Measurements from ENCODE around the gene SLC25A14.

SLC25A14 gene

GRCh38 chrX:130339408-130340222, at the start of gene SLC25A14:
Gene SLC25A14 (plus strand): TSS chrX:130339919. CDS start chrX:130340279, 360 bp downstream.
- TF ChIP-seq CTCF (IDR thresholded peaks at IDR 0.05; ENCODE audit: low read depth, low read length) = no peak
- DNase-seq (ENCODE audit: extremely low read depth, low read depth) = peak; percentile 18

DNA sequence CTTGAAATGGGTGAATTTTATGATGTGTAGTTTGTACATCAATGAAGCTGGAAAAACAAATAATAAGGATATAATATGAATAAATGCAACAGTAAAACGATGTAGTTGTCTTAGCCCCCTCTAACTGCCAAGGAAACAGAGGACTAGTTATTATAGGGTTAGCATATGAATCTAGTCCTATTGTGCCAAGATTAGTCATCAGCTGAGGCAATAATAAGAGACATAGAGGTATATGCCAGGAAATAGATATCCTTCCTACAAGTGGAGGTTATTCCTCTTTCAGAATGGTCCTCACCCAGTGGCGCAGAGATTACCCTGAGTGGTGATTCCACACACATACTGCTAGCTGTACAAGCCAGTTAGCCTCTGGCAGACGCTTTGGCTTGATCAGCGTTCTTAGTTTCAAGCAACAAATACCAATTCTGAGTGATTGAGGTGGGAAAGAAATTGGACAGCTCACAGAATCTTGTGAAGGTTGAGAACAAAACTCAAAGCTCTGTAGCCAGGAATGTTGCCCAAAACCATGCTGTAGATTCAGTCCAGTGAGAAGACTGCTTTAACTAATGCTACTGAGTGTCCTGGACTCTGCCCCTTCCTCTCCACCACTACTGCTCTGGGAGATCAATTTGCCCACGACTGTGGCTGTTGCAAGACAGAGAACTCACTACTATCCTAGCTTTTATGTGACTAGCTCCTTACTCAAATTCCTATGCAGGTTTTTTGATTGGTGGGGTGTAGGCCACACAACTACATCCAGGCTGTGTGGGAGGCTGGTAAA, 44.0 kb upstream of the SLC25A14 start:
- no peak for TF ChIP-seq CTCF (IDR thresholded peaks at IDR 0.05; ENCODE audit: low read depth, low read length)
- no peak for DNase-seq (ENCODE audit: extremely low read depth, low read depth)

GRCh38 chrX:130296297-130296678, 43.4 kb upstream of the SLC25A14 start:
- no peak for DNase-seq (ENCODE audit: extremely low read depth, low read depth)
- no peak for TF ChIP-seq CTCF (IDR thresholded peaks at IDR 0.05; ENCODE audit: low read depth, low read length)

DNA sequence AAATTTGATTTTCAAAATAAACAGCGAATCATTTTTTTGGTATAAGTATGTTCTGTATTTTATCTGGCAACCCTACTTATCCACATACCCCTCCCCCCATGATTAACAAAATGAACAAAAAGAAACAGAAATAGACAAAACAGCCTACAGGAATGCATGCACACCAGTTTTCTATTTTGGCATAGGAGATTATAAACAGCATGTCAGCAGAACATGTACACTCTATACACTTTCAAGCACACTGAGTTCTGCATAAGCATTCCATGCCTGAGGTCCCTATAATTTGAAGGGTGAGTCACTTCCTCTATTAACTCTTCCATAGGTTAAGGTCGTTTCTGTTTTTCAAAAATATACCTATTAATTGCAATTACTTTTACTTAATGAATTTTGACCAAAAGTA, 43.0 kb upstream of the SLC25A14 start:
- TF ChIP-seq CTCF (IDR thresholded peaks at IDR 0.05; ENCODE audit: low read depth, low read length) = no peak
- DNase-seq (ENCODE audit: extremely low read depth, low read depth) = no peak

DNA sequence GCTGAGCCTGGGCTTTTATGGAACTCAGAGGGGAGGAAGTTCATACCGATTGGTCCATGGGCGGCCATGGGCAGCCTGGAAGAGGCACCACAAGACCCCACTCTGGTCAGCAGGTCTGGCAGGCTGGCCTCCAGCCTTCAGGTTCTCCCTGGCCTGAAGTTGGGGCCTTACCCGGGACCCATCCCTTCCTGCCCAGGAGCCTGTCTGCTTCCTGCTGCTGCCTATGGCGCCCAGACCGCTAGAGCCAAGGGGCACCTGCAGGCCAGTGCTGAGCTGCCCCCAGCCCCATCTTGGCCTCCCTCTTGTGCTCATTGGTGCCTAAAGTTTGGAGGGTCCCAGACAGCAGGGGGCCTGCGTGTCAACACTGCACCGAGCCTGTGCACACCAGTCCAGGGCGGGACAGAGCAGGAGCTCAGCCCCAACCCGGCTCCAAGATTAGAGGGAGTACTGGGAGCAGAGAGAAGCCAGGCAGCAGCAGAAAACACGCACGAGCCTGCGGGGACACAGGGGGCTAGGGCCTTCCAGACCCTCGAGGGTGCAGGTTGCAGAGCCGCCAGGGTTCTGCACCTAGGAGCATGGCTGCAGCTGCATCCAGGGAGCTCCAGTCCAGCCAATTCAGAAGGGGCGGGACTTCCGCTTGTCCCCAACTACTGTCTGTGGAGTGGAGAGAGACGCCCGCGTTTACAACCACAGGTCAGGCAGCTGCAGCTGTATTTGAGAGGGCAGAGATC, 40.3 kb upstream of the SLC25A14 start:
- DNase-seq (ENCODE audit: extremely low read depth, low read depth) = no peak
- no peak for TF ChIP-seq CTCF (IDR thresholded peaks at IDR 0.05; ENCODE audit: low read depth, low read length)

DNA sequence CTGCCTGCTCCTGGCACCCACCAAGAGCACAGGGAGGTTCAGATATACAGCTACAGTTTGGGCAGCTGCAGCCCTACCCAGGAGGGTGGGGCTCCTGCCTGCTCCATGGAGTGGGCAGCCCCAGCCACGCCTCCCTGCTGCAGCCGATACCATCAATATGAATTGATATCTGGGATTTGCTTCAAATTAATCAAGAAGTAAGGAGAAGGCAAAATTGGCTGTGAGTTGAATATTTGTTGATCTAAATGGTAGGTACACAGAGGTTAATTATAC, 39.8 kb upstream of the SLC25A14 start:
- no peak for TF ChIP-seq CTCF (IDR thresholded peaks at IDR 0.05; ENCODE audit: low read depth, low read length)
- DNase-seq (ENCODE audit: extremely low read depth, low read depth) = no peak

DNA sequence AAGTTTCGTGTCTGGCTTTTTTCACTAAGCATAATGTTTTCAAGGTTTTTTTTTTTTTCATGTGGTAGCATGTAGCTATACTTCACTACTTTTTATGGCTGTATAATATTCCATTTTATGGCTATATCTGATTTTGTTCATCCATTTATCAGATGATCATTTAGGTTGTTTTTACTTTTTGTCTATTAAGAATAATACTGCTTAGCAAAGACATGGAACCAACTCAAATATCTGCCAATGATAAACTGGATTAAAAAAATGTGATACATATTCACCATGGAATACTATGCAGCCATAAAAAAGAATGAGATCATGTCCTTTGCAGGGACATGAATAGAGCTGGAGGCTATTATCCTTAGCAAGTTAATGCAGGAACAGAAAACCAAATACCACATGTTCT, 38.3 kb upstream of the SLC25A14 start:
- no peak for DNase-seq (ENCODE audit: extremely low read depth, low read depth)
- TF ChIP-seq CTCF (IDR thresholded peaks at IDR 0.05; ENCODE audit: low read depth, low read length) = no peak
